Raji (cell line): Measurements from ENCODE around the gene CDC27.
A peak's percentile ranks its signal among the peaks of the same experiment; 100 is the strongest.

Experiments used
- POLR2A ChIP-seq: IDR thresholded peaks from 2 replicates; pipeline ENCODE4 v1.6.1; 2011; ENCODE audit warnings: low read depth, low read length, control low read depth; ENCODE audit not compliant: insufficient read depth

The CDC27 gene

GRCh38 chr17:47205419-47205963, 16.4 kb upstream of the CDC27 start:
- no peak; the same call in 1 of the 2 replicates for TF ChIP-seq POLR2A

DNA sequence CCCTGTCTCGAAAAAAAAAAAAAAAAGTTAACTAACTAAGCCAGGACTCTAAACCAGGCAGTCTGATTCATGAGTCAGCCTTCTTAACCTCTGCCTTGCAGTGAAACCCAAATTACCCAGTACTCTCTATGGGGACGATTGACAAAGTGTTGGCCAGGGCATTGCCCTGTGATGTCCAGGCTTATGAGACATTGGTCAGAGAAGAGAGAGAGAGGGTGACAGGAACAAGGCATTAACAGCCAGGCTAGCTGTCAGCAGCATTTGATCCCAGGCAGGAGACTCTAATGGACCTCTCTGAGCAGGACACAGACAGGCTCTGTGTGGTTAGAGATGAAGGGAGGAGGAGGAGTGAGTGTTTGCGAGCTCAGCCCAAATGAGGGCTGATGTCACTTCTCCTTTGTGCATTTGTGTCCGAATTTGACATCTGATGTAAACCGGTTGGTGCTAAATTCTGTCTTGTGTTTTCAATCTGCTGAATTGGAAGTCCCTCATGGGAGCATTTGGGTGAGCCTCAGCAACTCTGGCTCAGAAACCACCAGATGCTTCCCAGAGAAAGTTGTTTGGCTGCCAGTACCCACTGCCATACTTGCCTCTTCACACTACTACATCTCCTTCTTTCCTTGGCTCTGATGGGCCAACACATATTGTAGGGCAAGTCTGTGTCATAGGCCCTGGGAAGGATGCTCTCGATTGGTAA, 15.8 kb upstream of the CDC27 start:
- peak; percentile 79 for TF ChIP-seq POLR2A

- TF ChIP-seq POLR2A: peak; percentile 45; the same call in 1 of the 2 replicates
Observed at GRCh38 chr17:47203984-47204721, 15.1 kb upstream of the CDC27 start.

DNA sequence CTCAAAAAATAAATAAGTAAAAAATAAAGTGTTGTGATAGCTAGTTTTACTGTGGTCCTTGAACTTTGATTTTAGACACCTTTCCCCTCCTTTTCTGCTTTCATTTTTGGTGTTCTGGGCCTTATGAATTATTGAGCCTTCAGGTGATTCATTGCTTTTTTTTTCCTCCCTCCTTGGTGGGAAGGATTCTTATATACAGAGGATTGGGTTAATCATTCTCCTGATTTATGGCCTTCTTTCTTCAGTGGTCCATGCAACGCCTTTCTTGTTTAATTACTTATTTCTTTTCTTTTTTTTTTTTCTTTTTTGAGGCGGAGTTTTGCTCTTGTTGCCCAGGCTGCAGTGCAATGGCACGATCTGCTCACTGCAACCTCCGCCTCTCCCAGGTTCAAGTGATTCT, 12.1 kb upstream of the CDC27 start:
- no peak for TF ChIP-seq POLR2A

DNA sequence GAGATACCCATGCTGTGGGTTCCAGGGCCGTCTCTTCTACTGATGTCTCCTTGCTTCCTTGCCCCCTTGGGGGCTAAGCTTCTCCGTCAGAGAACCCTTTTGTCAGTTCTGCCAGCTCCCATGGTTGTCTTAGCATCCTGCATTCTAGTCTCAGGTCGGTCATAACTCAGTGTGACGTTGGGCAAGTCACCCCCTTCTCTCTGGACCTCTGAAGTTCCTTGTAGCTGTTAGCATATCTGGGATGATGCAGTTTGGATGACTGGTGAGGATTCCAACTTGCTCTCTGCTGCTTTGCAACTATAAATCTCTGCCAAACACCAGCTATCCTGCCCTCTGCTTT, 11.2 kb upstream of the CDC27 start:
- TF ChIP-seq POLR2A: no peak

GRCh38 chr17:47199627-47200324, 10.7 kb upstream of the CDC27 start:
- 0 out of 2 replicates have a peak, but pooled peaks have one; percentile 24 for TF ChIP-seq POLR2A

DNA sequence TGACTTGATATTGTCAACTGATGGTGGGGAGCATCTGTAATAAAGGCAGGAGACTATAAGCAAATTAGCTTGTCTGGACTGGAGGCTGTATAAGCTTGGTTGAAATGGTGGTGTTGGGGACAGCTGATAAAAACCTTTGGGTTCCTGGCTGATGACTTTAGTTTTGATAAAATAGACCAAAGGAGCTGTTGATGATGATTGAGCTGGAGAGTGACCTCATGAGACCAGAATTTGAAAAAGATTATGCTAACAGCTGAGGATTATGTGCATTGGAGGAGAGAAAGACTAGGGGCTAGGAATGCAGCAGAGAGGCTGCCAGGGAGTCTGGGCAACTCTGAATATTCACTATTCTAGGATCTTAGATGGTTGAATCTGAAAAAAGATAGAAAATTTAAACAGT, 8.7 kb upstream of the CDC27 start:
- no peak for TF ChIP-seq POLR2A

- no peak for TF ChIP-seq POLR2A
Observed at GRCh38 chr17:47193931-47194511, 4.9 kb upstream of the CDC27 start.

DNA sequence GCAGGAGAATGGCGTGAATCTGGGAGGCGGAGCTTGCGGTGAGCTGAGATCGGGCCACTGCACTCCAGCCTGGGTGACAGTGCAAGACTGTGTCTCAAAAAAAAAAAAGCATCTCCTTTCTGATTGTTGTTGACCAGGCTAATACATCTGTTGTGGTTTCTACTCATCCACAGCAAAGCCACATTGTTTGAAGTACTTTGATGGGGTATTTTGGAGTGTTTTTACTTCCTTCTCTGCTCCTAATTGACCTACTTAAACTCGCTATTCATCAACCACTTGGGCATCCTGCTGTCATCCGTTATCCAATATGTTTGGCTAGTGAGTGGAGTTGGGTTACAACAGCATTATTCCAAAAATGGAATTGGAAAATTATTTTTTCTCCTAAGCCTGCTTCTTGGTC, 3.5 kb upstream of the CDC27 start:
- TF ChIP-seq POLR2A: no peak

- no peak for TF ChIP-seq POLR2A
Observed at GRCh38 chr17:47190770-47191169, 1.7 kb upstream of the CDC27 start.

GRCh38 chr17:47190243-47190642, 1.1 kb upstream of the CDC27 start:
- TF ChIP-seq POLR2A: no peak

GRCh38 chr17:47189732-47190237, 690 bp upstream of the CDC27 start:
- TF ChIP-seq POLR2A: no peak

DNA sequence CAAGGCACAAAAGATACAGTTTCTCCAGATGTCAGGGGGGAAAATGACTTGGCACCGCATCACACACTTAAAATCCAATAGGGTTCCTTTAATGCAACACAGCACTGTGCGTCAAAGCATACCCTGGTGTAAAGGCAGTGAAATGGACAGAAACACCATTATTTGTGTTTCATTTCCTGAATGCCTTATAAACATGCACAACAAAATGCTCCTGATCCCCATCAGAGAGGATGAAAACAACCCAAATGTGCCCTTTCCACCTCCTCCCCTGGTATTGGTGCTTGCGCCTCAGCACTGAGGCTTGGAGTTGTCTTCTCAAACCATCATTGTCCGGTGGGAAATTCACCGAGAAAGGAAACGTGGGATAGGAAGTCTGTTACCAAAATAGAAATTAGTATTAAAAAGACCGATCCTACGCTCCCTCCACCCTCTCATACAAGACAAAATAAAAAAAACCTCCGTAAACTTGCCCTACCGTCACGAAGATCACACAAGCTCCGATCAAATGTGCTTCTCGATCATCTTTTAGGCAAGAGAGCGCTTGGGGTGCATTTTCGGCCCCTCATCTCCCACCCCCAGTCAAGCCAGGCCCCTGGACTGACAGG, 722 bp downstream of the CDC27 start:
- no peak for TF ChIP-seq POLR2A

- no peak for TF ChIP-seq POLR2A
Observed at GRCh38 chr17:47184681-47185080, 4.4 kb downstream of the CDC27 start.

GRCh38 chr17:47180337-47180736, 8.8 kb downstream of the CDC27 start:
- no peak for TF ChIP-seq POLR2A
